Mesenteric fat pad (tissue), 1 donor: ENCODE measurements around the gene FGD6. TPM values are rescaled to one million over a fixed set of nuclear protein-coding genes. Genes with fewer than 3 reads are reported as not detected.

Experiments
- total RNA-seq: library from RNA; stranded (reverse); fragmentation: NEBNext Ultra II Directional; extraction: Animal tissue kit (Norgen Biotek cat#: 25700); gene quantifications from one replicate; pipeline ENCODE4 v1.2.1, GENCODE V29; 2021
- donor health status: DM: yes; HTN: yes; CAD: no.

Gene FGD6
- total RNA-seq, 1 donor from 2014 or later = 5.4 TPM

Other genes with a start within 250 kb of the FGD6 start
- gene NDUFA12, start 213.8 kb downstream of the FGD6 start, total RNA-seq = 80.6 TPM
- gene NR2C1, start 143.8 kb downstream of the FGD6 start, total RNA-seq = 25.4 TPM
- 50.2 TPM for gene VEZT, start 340 bp upstream of the FGD6 start, total RNA-seq